Esophagus squamous epithelium (tissue), 5 donors: Measurements from ENCODE around the gene BMPR1B. TPM values are rescaled to one million over a fixed set of nuclear protein-coding genes. Genes with fewer than 3 reads are reported as not detected.

ENCODE experiments used
- DNase-seq: peaks from one replicate; lab custom pipeline; 2025; lab: John Stamatoyannopoulos, UW
- H3K27ac ChIP-seq, 4 donors: fragments of 200-600 bp; sonication (generic); one replicate each; pipeline ENCODE4 v1.5.1; 2016 to 2019; ENCODE audit warnings: mild to moderate bottlenecking in 1 of 4
- H3K27me3 ChIP-seq, 4 donors: fragments of 200-600 bp; sonication (generic); 1 replicate in 3 of 4; 2 replicates in 1 of 4; pipeline versions ENCODE4 v1.5.1 to v1.6.0; 2017 to 2021; ENCODE audit warnings: antibody characterized with exemption in 1 of 4
- H3K36me3 ChIP-seq, 3 donors: fragments of 200-600 bp; sonication (generic); one replicate each; pipeline ENCODE4 v1.5.1; 2016 to 2019
- H3K4me1 ChIP-seq, 3 donors: fragments of 200-600 bp; sonication (generic); one replicate each; pipeline ENCODE4 v1.5.1; 2017 to 2019
- H3K4me3 ChIP-seq, 4 donors: fragments of 200-600 bp; sonication (generic); 1 replicate in 3 of 4; 2 replicates in 1 of 4; pipeline ENCODE4 v1.5.1; 2016 to 2019; ENCODE audit warnings: mild to moderate bottlenecking in 2 of 4, moderate library complexity in 1 of 4
- H3K9me3 ChIP-seq, 3 donors: fragments of 200-600 bp; sonication (generic); one replicate each; pipeline ENCODE4 v1.5.1; 2016 to 2019
- CTCF ChIP-seq, 6 experiments: fragments of 450-650 bp in 4 of 6; fragments of 200-600 bp in 2 of 6; sonication (generic) in 2 of 6; IDR thresholded peaks; one replicate each; pipeline ENCODE4 v1.5.1; 2016 to 2019; ENCODE audit warnings: antibody characterized with exemption in 6 of 6, mild to moderate bottlenecking in 4 of 6, moderate library complexity in 4 of 6
- POLR2A ChIP-seq, 4 donors: fragments of 450-650 bp; IDR thresholded peaks; one replicate each; pipeline ENCODE4 v1.6.1; 2017; ENCODE audit warnings: antibody characterized with exemption in 4 of 4, mild to moderate bottlenecking in 4 of 4, moderate library complexity in 3 of 4
- WGBS, 2 donors: methylation state at CpG; one replicate each; pipeline ENCODE4 v1.1.5; 2018; 5-methylcytosine and 5-hydroxymethylcytosine counted together
- intact Hi-C: fragments of 100-400 bp; cut with DNase I; formaldehyde crosslinking; loops from one replicate; pipeline ENCODE4 v1.15.0; 2022
- total RNA-seq, 4 donors: library from RNA; depleted of rRNA; stranded (reverse); fragments of >200 nt; gene quantifications; one replicate each; pipeline ENCODE4 v1.1.0, GENCODE V29; 2016
- donor health status: DM: yes; HTN: yes; CAD: no.

The BMPR1B gene
- total RNA-seq, 4 donors from 2014 or later, result 0.09 to 0.66 (median 0.38) TPM; not detected in 1

DNA sequence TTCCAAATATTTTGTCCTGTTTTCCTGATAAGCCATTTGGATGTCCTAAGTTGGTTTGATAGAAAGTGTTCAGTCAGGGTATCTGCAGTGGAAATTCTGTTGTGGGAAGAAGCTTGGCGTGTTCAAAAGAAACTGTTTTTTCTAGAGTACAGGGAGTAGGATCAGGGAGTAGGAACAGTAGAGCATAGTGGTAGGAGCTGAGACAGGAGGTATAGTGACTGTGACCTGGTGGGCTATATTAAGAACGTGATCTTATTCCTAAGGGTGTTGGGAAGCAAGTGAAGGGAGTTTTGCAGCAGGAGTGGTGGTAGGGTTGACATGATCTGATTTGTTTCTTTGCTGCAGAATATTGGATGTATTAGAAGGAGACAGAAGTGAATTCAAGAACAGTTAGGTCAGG lies 348.2 kb downstream of the BMPR1B start:
- WGBS, 2 donors, result 78% methylated on average over 2 of the region's 2 CpGs
- H3K4me1 ChIP-seq, result no peaks in the 10 kb centered on the region
- H3K36me3 ChIP-seq, result no peaks in the 10 kb centered on the region
- H3K27me3 ChIP-seq, result no peaks in the 10 kb centered on the region
- no peak overlapping the region for H3K27ac ChIP-seq
- no peaks in the 10 kb centered on the region for H3K9me3 ChIP-seq
- no peak for DNase-seq
- intact Hi-C loops, result no loop called here
- no peak overlapping the region for H3K4me3 ChIP-seq
- no peak for TF ChIP-seq POLR2A (IDR thresholded peaks at IDR 0.05)
- no peak for TF ChIP-seq CTCF (IDR thresholded peaks at IDR 0.05)

GRCh38 chr4:95106408-95106928 lies 348.7 kb downstream of the BMPR1B start:
- intact Hi-C loops, result no loop called here
- 80 to 82% methylated on average over 2 of the region's 2 CpGs for WGBS, 2 donors
- H3K27ac ChIP-seq, result no peak overlapping the region
- no peak for TF ChIP-seq POLR2A (IDR thresholded peaks at IDR 0.05)
- TF ChIP-seq CTCF (IDR thresholded peaks at IDR 0.05), result no peak
- H3K4me1 ChIP-seq, result no peaks in the 10 kb centered on the region
- H3K27me3 ChIP-seq, result no peaks in the 10 kb centered on the region
- no peaks in the 10 kb centered on the region for H3K36me3 ChIP-seq
- H3K9me3 ChIP-seq, result no peaks in the 10 kb centered on the region
- H3K4me3 ChIP-seq, result no peak overlapping the region
- DNase-seq, result no peak

DNA sequence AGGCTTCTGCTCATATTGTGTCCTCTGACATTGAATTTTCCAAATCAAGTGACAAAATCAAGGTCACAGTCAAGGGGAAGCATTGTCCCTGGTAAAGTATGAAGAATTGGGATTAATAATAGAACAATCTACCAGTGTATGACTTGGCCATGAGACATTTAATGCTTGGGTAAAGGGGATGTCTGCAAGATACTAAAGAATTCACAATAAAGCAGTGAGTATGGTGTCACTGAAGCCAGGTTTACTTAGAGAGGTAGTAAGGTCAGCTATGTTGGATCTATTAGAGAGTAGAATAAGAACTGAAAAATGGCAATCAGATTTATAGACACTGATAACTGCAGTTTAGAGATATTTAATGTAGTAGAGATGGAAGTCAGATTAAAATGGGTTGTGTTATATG lies 349.2 kb downstream of the BMPR1B start:
- intact Hi-C loops, result no loop called here
- H3K27me3 ChIP-seq, result no peaks in the 10 kb centered on the region
- no peak overlapping the region for H3K27ac ChIP-seq
- H3K4me1 ChIP-seq, result no peaks in the 10 kb centered on the region
- TF ChIP-seq CTCF (IDR thresholded peaks at IDR 0.05) (no peak), POLR2A (IDR thresholded peaks at IDR 0.05) (no peak)
- H3K4me3 ChIP-seq, result no peak overlapping the region
- no peak for DNase-seq
- H3K36me3 ChIP-seq, result no peaks in the 10 kb centered on the region
- no peaks in the 10 kb centered on the region for H3K9me3 ChIP-seq

- H3K27me3 ChIP-seq, result no peaks in the 10 kb centered on the region
- no peaks in the 10 kb centered on the region for H3K4me1 ChIP-seq
- no peak for TF ChIP-seq POLR2A (IDR thresholded peaks at IDR 0.05)
- no peak for TF ChIP-seq CTCF (IDR thresholded peaks at IDR 0.05)
- H3K9me3 ChIP-seq, result no peaks in the 10 kb centered on the region
- intact Hi-C loops, result no loop called here
- no peak overlapping the region for H3K27ac ChIP-seq
- no peaks in the 10 kb centered on the region for H3K36me3 ChIP-seq
- WGBS, 2 donors, result 66 to 69% methylated on average over 4 of the region's 4 CpGs
- DNase-seq, result no peak
- no peak overlapping the region for H3K4me3 ChIP-seq
These were observed 349.9 kb downstream of the BMPR1B start for GRCh38 chr4:95107635-95108034.

- H3K27me3 ChIP-seq, result no peaks in the 10 kb centered on the region
- 75 to 81% methylated on average over 1 of the region's 1 CpG for WGBS, 2 donors
- H3K4me1 ChIP-seq, result no peaks in the 10 kb centered on the region
- H3K4me3 ChIP-seq, result no peak overlapping the region
- intact Hi-C loops, result no loop called here
- TF ChIP-seq CTCF (IDR thresholded peaks at IDR 0.05), result no peak
- no peak for TF ChIP-seq POLR2A (IDR thresholded peaks at IDR 0.05)
- no peak for DNase-seq
- no peaks in the 10 kb centered on the region for H3K36me3 ChIP-seq
- no peaks in the 10 kb centered on the region for H3K9me3 ChIP-seq
- H3K27ac ChIP-seq, result no peak overlapping the region
These were observed 351.2 kb downstream of the BMPR1B start for GRCh38 chr4:95108883-95109421.
